Loucy (cell line): ENCODE data around the gene TMEM81.

ENCODE experiments used
- EZH2phosphoT487 ChIP-seq: fragments of 200-600 bp; IDR thresholded peaks from 2 replicates; pipeline ENCODE4 v1.6.1; 2018; ENCODE audit warnings: antibody characterized with exemption, mild to moderate bottlenecking, moderate library complexity, borderline replicate concordance
- TF ChIP-seq, protein P1 (sequence below): fragments of 200-600 bp; sonication (generic); conservative IDR thresholded peaks from 2 replicates; pipeline ENCODE4 v1.5.1; 2014; ENCODE audit warnings: mild to moderate bottlenecking, antibody characterized with exemption, low read length

DNA sequence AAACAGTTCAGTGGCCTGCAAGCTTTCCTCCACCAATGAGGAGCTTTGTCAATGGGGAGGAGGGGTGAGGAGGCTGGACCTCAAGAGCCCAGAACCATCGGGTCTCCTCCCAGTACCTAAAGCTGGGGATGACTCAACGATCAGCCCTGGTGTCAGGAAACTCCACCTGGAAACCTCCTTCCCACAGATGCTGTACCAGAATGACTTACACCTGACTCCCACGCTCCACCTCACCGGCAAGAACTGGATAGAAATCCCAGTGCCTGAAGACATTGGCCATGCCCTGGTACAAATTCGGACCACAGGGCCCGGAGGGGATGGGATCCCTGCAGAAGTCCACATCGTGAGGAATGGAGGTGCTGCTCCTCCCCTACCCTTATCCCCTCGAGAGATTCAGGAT is 11.4 kb downstream of the TMEM81 start:
- TF ChIP-seq, protein P1, sequence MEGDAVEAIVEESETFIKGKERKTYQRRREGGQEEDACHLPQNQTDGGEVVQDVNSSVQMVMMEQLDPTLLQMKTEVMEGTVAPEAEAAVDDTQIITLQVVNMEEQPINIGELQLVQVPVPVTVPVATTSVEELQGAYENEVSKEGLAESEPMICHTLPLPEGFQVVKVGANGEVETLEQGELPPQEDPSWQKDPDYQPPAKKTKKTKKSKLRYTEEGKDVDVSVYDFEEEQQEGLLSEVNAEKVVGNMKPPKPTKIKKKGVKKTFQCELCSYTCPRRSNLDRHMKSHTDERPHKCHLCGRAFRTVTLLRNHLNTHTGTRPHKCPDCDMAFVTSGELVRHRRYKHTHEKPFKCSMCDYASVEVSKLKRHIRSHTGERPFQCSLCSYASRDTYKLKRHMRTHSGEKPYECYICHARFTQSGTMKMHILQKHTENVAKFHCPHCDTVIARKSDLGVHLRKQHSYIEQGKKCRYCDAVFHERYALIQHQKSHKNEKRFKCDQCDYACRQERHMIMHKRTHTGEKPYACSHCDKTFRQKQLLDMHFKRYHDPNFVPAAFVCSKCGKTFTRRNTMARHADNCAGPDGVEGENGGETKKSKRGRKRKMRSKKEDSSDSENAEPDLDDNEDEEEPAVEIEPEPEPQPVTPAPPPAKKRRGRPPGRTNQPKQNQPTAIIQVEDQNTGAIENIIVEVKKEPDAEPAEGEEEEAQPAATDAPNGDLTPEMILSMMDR, result no peak
- TF ChIP-seq EZH2phosphoT487, result no peak
